HEK293 (cell line): ENCODE measurements around the gene MCF2L.

ENCODE experiments used
- GFI1B ChIP-seq: fragments of 450-650 bp; formaldehyde crosslinking; IDR thresholded peaks from 2 replicates; pipeline ENCODE4 v1.5.1; 2016; ENCODE audit warnings: missing biosample characterization, missing genetic modification characterization
- ZNF621 ChIP-seq: fragments of 450-650 bp; formaldehyde crosslinking; IDR thresholded peaks from 2 replicates; pipeline ENCODE4 v1.5.1; 2017; ENCODE audit warnings: missing biosample characterization, missing genetic modification characterization

DNA sequence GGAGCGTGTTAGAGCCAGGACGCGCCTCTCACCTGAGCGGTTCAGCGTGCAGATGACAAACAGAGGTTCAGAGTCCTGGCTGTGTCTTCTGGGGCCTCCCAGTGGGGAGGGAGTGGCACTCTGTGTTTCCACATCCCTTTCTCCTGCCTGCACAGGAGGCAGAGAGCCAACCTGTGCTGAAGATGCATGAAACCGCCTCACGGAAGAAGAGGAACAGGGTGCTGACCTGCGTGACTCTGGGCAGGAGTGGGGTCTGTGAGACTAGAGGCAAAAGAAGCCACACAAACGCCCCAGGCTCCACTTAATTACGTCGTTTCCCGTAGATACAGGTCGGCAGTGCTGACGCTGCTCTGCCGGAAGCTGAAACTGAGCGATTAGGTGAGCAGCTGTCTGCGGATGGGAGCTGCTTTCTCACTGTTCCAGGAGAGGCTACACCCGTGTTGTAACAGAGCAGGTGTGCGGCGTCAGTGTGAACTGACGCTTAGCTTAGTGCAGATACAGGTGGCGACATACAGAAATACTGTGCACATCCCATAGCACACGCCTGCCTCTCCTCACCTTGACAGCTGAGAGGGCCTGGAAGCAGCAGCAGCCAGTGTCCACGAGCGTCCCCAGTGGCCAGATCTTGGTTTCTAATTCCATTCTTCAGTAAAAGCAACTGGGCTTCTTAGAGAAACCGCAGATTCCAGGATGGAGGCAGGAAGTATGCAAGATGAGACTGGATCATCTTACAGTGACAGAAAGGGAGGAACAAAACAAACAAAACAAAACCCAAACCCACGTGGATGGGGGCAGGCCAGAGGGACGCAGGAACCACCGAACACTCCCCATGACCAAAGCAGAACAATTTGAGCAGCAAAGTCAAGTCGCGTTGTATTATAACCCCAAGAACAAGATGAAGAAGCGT, 37.7 kb upstream of the MCF2L start:
- TF ChIP-seq GFI1B (no peak), ZNF621 (tag by site-specific recombination) (no peak)
